DND-41 (cell line): ENCODE measurements around the gene NR6A1.

Experiments
- ATAC-seq: fragments of 200-7000 bp; cut with Tn5 transposase; 3 replicates; pipeline ENCODE4 v1.9.1; 2021; ENCODE audit warnings: low read depth; ENCODE audit not compliant: insufficient read depth
- DNase-seq: peaks from one replicate; pipeline ENCODE4 v3.0.0-alpha.2; 2020
- H2AFZ ChIP-seq: 2 replicates; pipeline ENCODE4 v1.6.0; 2012; ENCODE audit warnings: low read depth, low read length
- H3K27ac ChIP-seq: 2 replicates; pipeline ENCODE4 v1.5.1; 2012; ENCODE audit warnings: low read length, inconsistent platforms
- H3K27me3 ChIP-seq: fragments of 200-600 bp; sonication (generic); 2 replicates; pipeline ENCODE4 v1.6.0; 2012; ENCODE audit warnings: low read length, mild to moderate bottlenecking, inconsistent platforms; ENCODE audit not compliant: insufficient read depth, poor library complexity
- H3K36me3 ChIP-seq: 2 replicates; pipeline ENCODE4 v1.5.1; 2012; ENCODE audit warnings: low read length, inconsistent platforms; ENCODE audit not compliant: insufficient read depth
- H3K4me1 ChIP-seq: 2 replicates; pipeline ENCODE4 v1.5.1; 2012; ENCODE audit warnings: mild to moderate bottlenecking, low read length; ENCODE audit not compliant: insufficient read depth
- H3K4me2 ChIP-seq: 2 replicates; pipeline ENCODE4 v1.6.0; 2012; ENCODE audit warnings: mild to moderate bottlenecking, moderate library complexity, low read length, inconsistent platforms; ENCODE audit not compliant: insufficient read depth
- H3K4me3 ChIP-seq, 2 experiments: fragments of 200-600 bp in 1 of 2; shearing (Covaris generic) in 1 of 2; 2 replicates each; pipeline ENCODE4 v1.5.1; 2012 to 2016; ENCODE audit warnings: inconsistent platforms in 2 of 2, low read length in 2 of 2, mild to moderate bottlenecking in 2 of 2, low read depth in 1 of 2, moderate library complexity in 1 of 2
- H3K79me2 ChIP-seq: 2 replicates; pipeline ENCODE4 v1.6.0; 2012; ENCODE audit warnings: low read length, inconsistent platforms; ENCODE audit not compliant: insufficient read depth
- H3K9ac ChIP-seq: 2 replicates; pipeline ENCODE4 v1.6.0; 2012; ENCODE audit warnings: low read depth, mild to moderate bottlenecking, inconsistent platforms, low read length, moderate library complexity
- H3K9me3 ChIP-seq: 2 replicates; pipeline ENCODE4 v1.5.1; 2012; ENCODE audit warnings: low read length, moderate library complexity, mild to moderate bottlenecking, inconsistent platforms; ENCODE audit not compliant: insufficient read depth, severe bottlenecking
- H4K20me1 ChIP-seq: 2 replicates; pipeline ENCODE4 v1.6.0; 2012; ENCODE audit warnings: low read length; ENCODE audit not compliant: insufficient read depth
- CTCF ChIP-seq: IDR thresholded peaks from 2 replicates; pipeline ENCODE4 v1.5.1; 2012; ENCODE audit warnings: borderline replicate concordance, low read length, moderate library complexity, mild to moderate bottlenecking; ENCODE audit not compliant: poor library complexity, severe bottlenecking; ENCODE audit errors: extremely low read depth
- EZH2 ChIP-seq: IDR thresholded peaks from 3 replicates; pipeline ENCODE4 v1.6.1; 2012; ENCODE audit warnings: borderline replicate concordance, low read depth, mild to moderate bottlenecking, moderate library complexity, low read length, inconsistent platforms; ENCODE audit not compliant: severe bottlenecking

NR6A1 gene

GRCh38 chr9:124475868-124476690 lies 295.0 kb downstream of the NR6A1 start:
- Histone ChIP-seq H3K4me3 (no peak overlapping the region), H3K4me2 (no peak overlapping the region), H3K9ac (no peak overlapping the region), H3K27ac (no peak overlapping the region), H3K27me3 (no peaks in the 10 kb centered on the region), H4K20me1 (no peaks in the 10 kb centered on the region; the same call in 1 of the 2 replicates), H2AFZ (no peak overlapping the region), H3K36me3 (no peaks in the 10 kb centered on the region), H3K9me3 (no peaks in the 10 kb centered on the region), H3K4me1 (no peaks in the 10 kb centered on the region), H3K79me2 (no peaks in the 10 kb centered on the region)
- no peak for DNase-seq
- TF ChIP-seq CTCF (no peak), EZH2 (no peak)
- ATAC-seq: no peak

GRCh38 chr9:124475158-124475867 lies 295.8 kb downstream of the NR6A1 start:
- ATAC-seq (no peak), DNase-seq (peak; percentile 9)
- no peak for TF ChIP-seq CTCF
- no peak for TF ChIP-seq EZH2
- H3K4me2 ChIP-seq: no peak overlapping the region
- H3K27ac ChIP-seq: no peak overlapping the region
- no peaks in the 10 kb centered on the region for H3K36me3 ChIP-seq
- H3K9ac ChIP-seq: no peak overlapping the region
- no peaks in the 10 kb centered on the region for H3K27me3 ChIP-seq
- no peaks in the 10 kb centered on the region for H3K9me3 ChIP-seq
- H3K4me1 ChIP-seq: no peaks in the 10 kb centered on the region
- H2AFZ ChIP-seq: no peak overlapping the region
- H3K79me2 ChIP-seq: no peaks in the 10 kb centered on the region
- H4K20me1 ChIP-seq: no peaks in the 10 kb centered on the region; the same call in 1 of the 2 replicates
- H3K4me3 ChIP-seq: no peak overlapping the region

GRCh38 chr9:124474151-124474550 lies 297.0 kb downstream of the NR6A1 start:
- Histone ChIP-seq H2AFZ (no peak overlapping the region), H3K4me2 (no peak overlapping the region), H3K27me3 (no peaks in the 10 kb centered on the region), H3K9ac (no peak overlapping the region), H3K9me3 (no peaks in the 10 kb centered on the region), H3K36me3 (no peaks in the 10 kb centered on the region), H3K4me1 (no peaks in the 10 kb centered on the region), H3K79me2 (no peaks in the 10 kb centered on the region), H4K20me1 (no peaks in the 10 kb centered on the region; the same call in 1 of the 2 replicates), H3K4me3 (no peak overlapping the region), H3K27ac (no peak overlapping the region)
- DNase-seq (no peak), ATAC-seq (no peak)
- TF ChIP-seq CTCF (no peak), EZH2 (no peak)
